NCI-H2107 (cell line): Measurements from ENCODE around the gene LRRC8E.
A peak's percentile ranks its signal among the peaks of the same experiment; 100 is the strongest.

Experiments used
- DNase-seq: peaks from one replicate; lab custom pipeline; 2025; lab: John Stamatoyannopoulos, UW

LRRC8E gene

DNA sequence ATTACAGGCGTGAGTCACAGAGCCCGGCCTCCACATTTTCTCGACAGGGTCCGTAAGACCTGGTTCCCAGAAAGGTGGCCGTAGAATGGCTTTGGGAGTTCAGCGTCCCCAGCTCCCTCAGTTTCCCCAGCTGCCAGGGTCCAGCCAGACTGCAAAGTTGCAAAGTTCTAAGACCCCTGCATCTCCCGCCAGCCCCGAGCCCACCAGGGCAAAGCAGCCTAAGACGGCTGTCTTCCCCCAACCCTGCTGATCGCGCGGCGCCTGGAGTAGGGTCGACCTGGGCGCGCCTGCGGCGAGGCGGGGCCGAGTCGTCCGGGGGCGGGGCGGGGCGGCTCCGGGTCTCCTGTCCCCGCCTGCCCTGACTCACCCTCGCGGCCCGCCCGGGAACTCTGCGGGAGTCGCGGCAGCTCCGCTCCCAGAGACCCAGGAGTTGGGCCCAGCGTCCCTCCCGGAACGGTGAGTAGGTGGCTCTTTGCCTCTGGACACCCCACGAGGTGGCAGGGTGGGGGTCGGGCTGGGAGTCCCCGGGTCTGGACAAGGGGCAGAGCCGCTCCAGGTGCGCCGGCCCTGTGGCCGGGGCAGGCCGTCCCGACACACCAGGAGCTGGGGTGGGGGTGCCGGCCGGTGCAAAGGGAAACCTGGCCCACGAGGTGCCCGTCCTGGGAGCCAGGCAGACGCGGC lies at the start of gene LRRC8E:
Gene LRRC8E (plus strand): TSS at position 366 of the 681 bp plus-strand sequence. CDS start 7,094 bp downstream, outside the sequence.
- no peak for DNase-seq

DNA sequence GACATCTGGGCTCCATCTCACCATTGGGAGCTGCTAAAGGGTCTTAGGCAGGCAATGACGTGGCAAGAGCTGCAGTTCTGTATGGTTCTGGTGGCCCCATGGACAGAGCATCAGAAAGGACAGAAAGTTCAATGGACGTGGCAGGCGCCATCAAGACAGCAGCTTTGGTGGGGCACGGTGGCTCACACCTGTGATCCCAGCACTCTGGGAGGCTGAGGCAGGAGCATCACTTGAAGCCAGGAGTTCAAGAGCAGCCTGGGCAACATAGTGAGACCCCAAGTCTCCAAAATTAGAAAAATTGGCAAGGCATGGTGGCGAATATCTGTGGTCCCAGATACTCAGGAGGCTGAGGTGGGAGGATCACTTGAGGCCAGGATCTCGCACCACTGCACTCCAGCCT lies 48.8 kb upstream of the LRRC8E start:
- no peak for DNase-seq

DNA sequence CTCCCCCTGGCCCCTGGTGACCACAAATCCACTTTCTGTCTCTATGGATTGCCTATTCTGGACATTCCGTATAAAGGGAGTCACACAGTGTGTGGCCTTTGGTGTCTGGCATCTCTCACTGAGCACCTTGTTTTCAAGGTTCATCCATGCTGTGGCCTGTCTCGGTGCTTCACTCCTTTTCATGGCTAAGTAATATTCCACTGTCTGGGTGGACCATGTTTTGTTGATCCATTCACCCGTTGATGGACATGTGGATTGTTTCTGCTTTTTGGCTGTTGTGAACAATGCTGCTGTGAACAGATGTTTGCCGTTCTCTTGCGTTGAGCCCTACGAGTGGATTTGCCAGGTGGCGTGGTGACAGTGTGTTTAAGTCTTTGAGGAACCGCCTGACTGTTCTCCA lies 47.7 kb upstream of the LRRC8E start:
- DNase-seq: no peak

DNA sequence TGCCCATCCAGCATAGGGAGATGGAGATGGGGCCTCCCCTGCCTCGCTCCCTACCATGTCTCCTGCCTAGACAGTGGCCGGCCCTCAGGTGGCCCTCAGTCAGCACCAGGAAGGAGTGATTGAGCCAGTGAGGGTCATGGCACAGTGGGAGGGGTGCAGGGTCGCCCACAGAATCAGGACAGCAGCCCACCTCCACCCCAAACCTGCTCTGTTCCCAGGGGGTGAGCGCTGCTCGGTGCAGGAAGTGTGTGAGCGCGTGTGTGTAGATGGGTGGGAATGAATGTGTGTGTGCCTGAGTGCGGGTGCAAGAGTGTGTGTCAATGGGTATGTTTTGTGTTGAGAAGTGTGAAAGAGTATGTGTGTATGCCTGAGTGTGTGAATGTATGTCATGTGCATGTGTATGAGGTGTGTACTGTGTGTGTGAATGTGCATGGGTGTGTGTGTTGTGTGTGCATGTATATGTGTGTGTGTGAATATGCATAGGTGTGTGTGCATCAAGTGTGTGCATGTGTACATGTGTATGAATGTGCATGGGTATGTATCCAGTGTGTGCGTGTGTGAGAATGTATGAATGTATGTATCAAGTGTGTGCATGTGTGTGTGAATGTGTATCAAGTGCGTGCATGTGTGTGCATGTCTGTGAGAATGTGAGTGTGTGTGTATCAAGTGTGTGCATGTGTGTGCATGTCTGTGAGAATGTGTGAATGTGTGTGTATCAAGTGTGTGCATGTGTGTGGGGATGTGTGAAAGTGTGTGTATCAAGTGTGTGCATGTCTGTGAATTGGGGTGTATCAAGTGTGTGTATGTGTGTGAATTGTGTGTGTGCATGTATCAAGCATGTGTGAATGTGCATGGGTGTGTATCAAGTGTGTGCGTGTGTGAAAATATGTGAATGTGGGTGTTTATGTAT lies 46.3 kb upstream of the LRRC8E start:
- DNase-seq: no peak

DNA sequence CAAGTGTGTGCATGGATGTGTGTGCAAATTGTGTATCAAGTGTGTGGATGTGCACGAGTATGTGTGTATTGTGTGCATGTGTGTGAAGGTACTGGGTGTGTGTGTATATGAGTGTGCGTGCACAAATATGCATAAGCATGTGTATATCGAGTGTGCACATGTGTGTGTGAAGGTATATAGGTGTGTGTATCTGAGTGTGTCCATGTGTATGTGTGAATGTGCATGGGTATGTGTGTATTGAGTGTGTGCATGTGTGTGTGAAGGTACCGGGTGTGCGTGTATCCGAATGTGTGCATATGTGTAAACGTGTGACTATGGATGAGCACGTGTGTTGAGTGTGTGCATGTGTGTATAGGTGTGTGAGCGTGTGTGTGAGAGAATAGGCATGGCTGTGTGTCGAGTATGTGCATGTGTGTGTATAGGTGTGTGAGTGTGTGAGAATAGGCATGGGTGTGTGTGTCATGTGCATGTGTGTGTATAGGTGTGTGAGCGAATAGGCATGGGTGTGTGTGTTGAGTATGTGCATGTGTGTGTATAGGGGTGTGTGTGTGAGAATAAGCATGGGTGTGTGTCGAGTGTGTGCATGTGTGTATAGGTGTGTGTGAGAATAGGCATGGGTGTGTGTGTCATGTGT lies 45.5 kb upstream of the LRRC8E start:
- no peak for DNase-seq

DNA sequence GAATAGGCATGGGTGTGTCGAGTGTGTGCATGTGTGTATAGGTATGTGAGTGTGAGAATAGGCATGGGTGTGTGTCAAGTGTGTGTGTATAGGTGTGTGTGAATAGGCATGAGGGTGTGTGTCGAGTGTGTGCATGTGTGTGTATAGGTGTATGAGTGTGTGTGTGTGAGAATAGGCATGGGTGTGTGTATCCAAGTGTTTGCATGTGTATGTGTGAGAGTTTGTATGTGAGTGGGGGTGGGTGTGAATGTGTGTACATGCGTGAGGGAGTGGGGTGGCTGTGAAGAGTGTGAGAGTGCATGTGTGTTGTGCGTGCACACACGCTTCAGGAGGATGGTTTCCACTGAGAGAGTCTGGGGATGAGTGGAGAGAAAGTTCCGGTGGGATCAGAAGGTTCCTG lies 44.8 kb upstream of the LRRC8E start:
- no peak for DNase-seq

DNA sequence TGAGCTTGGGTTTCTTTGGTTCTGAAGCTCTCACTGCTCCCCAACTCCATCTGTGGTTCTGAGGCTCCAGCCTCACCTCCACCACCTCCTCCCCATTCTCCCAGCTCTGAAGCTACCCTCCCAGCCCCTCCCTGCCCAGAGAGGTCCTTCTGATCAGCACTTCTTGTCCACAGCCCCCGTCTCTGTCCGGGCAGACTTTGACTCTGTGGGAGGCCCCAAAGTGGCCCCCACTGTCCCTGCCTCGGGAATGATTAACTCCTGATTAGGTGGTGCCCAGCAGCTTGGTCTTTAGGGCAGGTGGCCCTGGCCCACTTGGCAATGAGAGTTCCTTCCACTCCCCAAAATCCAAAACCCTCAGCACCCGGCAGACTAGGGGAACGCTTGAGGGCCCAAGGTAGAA lies 43.9 kb upstream of the LRRC8E start:
- no peak for DNase-seq

DNA sequence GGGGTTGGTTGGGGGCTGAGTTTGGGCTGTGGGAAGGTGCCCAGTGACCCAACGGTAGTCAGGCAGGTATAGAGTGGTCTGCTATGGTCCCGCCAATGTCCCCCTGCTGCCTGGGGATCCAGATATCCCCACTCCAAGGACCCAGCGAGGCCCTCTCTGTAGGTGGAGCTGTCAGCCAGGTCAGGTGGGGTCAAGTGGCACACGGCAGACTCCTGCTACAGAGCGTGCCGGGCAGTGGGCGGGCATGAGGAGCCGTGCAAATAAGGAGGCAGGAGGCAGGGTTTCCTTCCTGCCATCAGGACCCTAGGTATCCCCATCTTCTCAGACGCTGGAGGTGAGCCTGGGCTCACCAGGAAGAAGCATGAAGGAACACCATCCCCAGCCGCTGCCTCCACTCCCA lies 43.4 kb upstream of the LRRC8E start:
- no peak for DNase-seq

DNA sequence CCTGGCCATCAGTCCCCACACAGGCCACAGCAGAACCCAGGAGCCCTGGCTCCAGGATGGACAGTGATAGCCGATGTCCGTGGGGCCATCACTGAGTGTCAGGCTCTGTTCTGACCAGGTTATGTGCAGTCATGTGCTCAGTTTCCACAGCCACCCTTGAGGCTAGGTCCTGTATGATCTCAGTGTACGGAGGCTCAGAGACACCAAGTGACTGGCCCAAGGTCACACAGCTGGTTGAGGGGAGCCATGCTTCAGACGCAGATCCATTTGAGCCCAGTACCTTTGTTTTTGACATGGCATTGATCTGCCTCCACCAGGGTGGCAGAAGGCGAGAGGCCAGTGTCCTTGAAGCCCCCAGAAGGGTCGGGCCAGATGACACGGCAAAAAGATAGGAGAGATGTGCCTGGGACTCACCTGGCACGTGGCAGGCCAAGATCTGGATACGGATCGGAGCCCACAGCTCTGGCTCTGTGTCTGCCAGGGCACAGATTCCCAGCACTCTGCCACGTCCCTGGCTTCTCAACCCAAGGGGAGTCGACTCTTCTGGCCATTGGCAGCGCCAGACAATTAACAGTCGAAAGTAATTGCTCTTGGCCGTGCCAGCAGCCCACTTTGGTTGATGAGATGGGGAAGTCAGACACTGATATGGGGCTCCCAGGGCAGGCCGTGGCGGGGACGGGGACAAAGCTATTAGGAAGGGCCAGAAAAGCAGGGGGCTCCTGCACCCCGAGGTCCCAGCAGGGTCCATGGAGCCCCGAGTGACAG lies 42.7 kb upstream of the LRRC8E start:
- no peak for DNase-seq

DNA sequence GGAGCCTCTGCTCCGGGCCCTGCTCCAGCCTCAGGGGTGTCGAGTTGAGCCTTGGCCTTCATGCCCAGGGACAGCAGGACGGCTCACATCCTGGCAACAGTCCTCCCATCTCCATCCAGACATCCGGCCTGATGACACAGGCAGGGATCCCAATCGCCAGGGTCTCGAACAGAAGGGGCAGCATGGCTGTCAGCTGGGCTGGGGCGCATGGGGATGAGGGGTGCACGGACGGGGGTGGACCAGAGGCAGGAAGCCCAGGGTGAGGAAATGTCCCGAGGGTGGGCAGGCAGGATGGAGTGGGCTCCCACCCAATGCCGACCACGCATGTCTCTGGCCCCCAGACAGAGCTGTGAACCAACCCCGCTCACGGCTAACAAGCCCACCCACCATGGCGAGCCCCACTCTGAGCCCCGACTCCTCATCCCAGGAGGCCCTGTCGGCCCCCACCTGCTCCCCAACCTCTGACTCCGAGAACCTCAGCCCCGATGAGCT lies 42.1 kb upstream of the LRRC8E start:
- DNase-seq: no peak

DNA sequence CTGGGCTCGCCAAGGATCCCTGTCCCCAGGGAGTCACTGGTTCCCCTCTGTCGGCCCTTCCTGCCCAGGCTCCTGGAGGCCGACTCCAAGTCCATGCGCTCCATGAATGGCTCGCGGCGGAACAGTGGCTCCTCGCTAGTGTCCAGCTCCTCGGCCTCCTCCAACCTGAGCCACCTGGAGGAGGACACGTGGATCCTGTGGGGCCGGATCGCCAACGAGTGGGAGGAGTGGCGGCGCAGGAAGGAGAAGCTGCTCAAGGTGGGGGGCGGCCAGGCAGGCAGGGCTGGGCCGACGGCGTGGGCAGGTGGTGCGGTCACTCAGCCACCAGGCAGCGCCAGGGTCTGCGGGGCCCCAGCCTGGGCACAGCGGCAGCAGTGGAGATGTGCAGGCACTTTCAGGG lies 40.6 kb upstream of the LRRC8E start:
- no peak for DNase-seq

DNA sequence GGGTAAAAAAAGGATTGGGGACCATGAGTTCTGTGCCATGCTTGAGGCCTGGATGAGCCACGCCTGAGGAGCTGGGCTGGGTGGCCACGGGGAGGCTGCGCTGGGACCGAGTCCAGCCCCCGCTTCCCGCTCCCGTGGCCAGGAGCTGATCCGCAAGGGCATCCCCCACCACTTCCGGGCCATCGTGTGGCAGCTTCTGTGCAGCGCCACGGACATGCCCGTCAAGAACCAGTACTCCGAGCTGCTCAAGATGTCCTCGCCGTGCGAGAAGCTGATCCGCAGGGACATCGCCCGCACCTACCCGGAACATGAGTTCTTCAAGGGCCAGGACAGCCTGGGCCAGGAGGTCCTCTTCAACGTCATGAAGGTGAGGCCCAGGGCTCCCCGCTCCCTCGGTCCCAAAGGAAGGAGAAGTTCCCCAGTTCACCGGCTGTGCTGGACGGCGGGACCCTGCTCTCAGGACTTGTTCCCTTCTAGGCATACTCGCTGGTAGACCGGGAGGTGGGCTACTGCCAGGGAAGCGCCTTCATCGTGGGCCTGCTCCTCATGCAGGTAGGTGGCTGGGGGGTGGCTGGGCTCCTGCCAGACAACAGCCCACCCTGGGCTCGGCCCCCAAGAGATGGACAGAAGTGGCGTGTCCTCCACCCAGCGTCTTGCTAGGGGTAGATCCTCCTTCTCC lies 39.4 kb upstream of the LRRC8E start:
- no peak for DNase-seq

DNA sequence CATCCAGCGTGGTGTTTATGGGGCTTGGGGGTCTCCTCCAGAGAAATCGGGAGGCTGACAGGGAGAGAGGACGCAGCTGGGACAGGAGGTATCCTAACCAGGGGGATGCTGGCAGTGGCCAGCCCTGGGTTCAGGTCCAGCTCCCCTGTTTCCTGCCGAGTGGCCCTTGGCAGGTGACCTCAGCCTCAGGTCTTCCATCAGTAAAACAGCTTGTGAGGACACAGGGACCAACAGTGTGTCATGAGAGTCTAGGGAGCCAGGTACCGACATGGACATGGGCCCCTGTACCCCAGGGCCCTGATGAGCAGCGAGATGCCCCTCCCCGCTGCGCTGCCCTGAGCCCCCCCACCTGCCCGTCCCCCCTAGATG lies 38.7 kb upstream of the LRRC8E start:
- no peak for DNase-seq

DNA sequence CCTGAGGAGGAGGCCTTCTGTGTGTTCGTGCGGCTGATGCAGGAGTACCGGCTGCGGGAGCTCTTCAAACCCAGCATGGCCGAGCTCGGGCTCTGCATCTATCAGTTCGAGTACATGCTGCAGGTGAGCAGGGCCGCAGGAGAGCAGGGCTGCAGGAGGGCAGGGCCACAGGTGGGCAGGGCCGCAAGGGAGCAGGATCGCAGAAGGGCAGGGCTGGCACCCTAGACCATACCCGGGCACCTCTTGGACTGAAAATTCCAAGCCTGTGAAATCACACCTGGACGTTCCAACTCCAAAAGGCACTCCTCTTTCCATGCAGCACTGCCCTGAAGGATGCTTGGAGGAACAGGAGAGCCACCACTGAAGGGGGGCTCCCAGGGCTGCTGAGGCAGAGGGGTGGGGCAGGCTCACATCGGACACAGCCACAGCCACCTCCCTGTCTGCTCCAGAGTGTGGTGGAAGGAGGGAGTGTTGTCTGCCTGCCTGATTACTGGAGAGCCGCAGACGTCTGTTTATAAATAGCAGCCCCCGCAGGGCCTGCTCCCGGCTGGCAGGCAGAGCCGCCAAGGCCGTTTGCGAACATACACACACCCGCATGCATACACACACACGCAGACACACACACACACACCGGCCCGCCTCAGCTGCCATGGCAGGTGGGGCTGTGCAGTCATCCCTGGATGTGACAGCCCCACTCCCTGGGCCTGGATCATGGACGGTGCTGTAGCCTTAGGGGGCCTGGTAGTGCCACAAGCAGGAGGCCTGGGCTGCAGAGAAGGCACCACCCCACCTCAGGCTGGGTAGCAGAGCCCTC lies 38.1 kb upstream of the LRRC8E start:
- no peak for DNase-seq

DNA sequence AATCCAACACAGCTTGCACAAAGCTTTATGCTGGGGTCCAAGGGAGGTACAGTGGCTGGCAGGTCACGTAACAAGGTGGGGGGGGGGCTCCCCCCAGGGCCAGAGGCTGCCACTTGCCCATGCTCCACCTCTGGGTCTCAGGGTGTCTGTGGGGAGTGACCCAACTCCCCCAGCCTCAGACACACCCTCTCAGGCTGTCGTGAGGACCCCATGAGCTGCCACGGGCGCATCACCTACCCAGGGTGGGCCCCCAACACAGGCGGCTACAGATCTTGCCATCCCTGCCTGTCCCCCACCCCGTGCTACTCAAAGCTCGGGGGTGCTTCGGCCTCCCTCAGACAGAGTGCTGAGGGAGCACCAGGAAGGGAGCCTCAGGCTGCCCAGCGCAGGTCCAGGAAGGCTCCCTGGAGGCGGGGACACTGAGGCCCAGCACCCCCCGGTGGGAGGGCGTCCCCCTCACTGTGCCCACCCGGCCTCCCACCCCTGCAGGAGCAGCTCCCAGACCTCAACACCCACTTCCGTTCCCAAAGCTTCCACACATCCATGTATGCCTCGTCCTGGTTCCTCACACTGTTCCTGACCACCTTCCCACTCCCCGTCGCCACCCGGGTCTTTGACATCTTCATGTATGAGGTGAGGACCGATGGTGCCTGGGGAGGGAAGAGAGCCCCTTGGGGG lies 37.2 kb upstream of the LRRC8E start:
- DNase-seq: no peak

DNA sequence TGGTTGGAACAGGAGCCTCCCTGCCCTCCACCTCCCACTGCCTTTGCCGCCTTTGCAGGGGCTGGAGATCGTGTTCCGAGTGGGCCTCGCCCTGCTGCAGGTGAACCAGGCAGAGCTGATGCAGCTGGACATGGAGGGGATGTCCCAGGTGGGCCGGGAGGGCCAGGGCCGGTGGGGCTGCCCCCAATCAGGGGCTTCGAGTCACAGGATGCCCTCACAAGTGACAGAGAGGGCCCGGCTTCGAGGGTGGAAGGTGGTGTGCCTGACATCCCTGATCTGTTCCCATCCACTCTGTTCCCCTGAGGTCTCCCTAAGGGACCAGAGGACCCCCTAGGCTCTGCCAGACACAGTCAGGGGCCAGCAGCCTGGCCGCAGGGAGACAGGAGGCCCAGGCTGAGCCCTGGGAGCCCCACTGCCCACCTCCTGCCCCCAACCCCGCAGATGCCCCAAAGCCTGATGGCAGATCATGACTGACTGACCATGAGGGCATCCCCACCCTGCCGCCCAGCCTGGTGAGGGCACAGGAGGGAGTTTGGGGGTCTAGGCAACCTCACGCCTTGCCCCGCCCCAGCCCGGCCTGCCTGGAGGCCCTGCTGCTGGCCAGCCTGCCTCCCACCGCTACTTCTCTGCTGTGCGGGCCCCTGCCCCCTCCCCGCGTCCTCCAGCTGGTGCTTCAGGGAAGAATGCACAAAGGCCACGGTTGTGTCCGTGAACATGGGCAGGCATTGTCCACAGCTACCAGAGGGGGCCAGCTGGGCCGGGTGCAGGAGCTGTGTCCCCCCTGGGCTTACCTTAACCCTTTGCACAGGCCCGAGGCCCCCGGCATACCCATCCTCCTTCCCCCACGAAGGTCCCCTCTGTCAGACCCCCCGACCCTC lies 36.4 kb upstream of the LRRC8E start:
- DNase-seq: no peak

DNA sequence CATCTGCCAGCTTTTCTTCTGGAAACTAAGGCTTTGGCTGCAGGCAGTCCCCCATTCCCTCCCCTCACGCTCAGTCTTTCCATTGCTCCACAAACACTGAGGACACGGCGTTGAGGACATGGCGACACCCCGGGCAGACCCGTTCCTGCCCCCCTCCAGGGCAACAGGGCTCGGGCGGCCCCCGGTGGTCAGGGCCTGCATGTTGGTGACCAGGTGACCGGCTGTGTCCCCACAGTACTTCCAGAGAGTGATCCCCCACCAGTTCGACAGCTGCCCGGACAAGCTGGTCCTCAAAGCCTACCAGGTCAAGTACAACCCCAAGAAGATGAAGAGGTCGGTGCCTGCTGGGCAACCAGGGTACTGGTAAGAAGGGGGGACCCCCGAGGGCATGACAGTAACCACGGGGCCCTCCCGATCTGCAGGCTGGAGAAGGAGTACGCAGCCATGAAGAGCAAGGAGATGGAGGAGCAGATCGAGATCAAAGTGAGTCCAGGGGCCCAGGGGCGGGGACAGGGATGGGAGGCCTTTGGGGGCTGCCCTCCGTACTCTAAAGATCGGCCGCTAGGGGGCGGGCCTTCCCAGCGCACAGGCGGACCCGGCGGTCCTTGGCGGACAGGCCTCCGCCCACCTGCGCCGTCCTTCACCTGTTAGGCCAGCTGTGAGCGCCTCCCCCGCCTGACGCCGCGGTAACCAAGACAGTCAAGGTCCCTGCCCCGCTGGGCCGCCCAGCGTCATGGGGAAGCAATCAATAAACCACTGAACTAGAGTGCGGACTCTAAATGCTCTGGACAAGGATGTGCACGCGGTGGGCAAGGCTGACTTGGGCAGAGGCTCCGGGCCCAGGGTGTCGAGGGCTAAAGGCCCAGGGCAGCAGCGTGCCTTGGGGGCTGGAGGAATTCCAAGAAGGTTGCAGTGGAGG lies 35.2 kb upstream of the LRRC8E start:
- peak; percentile 60 for DNase-seq

DNA sequence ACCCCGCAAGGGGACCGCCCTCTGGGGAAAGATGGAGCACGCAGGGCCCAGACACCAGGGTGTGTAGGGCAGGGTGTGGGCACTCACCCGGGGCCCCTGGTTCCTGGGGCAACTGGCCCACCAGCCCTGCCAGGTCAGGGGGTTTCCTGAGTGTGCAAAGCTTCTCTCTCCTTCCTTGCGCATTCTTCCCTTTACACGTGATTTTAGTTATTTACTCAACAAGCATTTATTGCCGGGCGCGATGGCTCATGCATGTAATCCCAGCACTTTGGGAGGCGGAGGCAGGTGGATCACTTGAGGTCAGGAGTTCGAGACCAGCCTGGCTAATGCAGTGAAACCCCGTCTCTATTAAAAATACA lies 34.6 kb upstream of the LRRC8E start:
- DNase-seq: no peak
